ENCODE data around the gene EIF2D.

EIF2D gene

GRCh38 chr1:206590025-206590758, 22.1 kb downstream of the EIF2D start:
- Histone ChIP-seq H3K9ac (ENCODE audit: low read length in 5 of 5) (no peak overlapping the region), H3K36me3 (ENCODE audit: control insufficient read depth in 5 of 5, insufficient read depth in 5 of 5, low read length in 5 of 5) (peaks cover 21 to 98% (median 73%) of the 10 kb centered on the region in 5 donors), H3K27ac (ENCODE audit: low read depth, low read length) (no peak overlapping the region), H3K27me3 (ENCODE audit: control insufficient read depth in 5 of 5, insufficient read depth in 4 of 5, low read length in 5 of 5) (no peaks in the 10 kb centered on the region), H3K4me3 (ENCODE audit: low read depth in 1 of 5, low read length in 5 of 5) (no peak overlapping the region), H3K9me3 (ENCODE audit: control insufficient read depth in 5 of 5, low read length in 5 of 5) (no peaks in the 10 kb centered on the region), H3K4me1 (ENCODE audit: control insufficient read depth in 5 of 5, insufficient read depth in 5 of 5, low read length in 5 of 5) (no peaks in the 10 kb centered on the region)

DNA sequence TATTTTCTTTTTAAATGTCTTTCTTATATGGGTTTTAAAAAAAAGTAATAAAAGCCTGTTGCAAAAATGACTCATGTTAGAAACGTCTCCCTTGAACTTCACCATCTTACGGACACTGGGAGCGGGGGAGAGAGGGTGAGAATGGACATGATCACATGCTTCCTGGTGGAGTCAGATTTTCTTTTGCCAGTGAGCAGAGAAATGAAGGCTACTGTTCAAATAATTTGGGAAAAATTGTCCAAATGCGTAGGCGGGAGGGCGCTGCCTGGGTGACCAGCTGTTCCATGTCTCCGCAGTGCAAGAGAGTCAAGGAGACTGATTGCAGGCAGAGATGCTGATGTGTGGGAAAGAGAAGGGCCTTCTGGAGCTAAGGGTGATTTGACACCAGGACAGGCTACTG, 23.1 kb downstream of the EIF2D start:
- peaks cover 11 to 98% (median 73%) of the 10 kb centered on the region in 5 donors for H3K36me3 ChIP-seq (ENCODE audit: control insufficient read depth in 5 of 5, insufficient read depth in 5 of 5, low read length in 5 of 5)

DNA sequence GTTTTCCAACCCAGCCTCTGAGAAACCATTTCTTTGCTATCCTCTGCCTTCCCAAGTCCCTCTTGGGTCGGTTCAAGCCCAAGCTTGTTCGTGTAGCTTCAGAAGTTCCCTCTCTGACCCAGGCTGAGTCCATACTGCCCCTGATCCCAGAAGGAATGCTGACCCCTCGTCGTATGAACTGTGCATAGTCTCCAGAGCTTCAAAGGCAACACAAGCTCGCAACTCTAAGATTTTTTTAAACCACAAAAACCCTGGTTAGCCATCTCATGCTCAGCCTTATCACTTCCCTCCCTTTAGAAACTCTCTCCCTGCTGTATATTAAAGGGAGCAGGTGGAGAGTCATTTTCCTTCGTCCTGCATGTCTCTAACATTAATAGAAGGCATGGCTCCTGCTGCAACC, 23.8 kb downstream of the EIF2D start:
- Histone ChIP-seq H3K4me3 (ENCODE audit: low read depth in 1 of 5, low read length in 5 of 5) (no peak overlapping the region), H3K27ac (ENCODE audit: low read depth, low read length) (no peak overlapping the region), H3K27me3 (ENCODE audit: control insufficient read depth in 5 of 5, insufficient read depth in 4 of 5, low read length in 5 of 5) (no peaks in the 10 kb centered on the region), H3K9me3 (ENCODE audit: control insufficient read depth in 5 of 5, low read length in 5 of 5) (no peaks in the 10 kb centered on the region), H3K4me1 (ENCODE audit: control insufficient read depth in 5 of 5, insufficient read depth in 5 of 5, low read length in 5 of 5) (peaks cover 0 to 7% (median 2%) of the 10 kb centered on the region in 5 donors), H3K9ac (ENCODE audit: low read length in 5 of 5) (no peak overlapping the region), H3K36me3 (ENCODE audit: control insufficient read depth in 5 of 5, insufficient read depth in 5 of 5, low read length in 5 of 5) (peaks cover 10 to 95% (median 71%) of the 10 kb centered on the region in 5 donors)

More for the DNA sequence above, 23.1 kb downstream of the EIF2D start:
- Histone ChIP-seq H3K4me1 (ENCODE audit: control insufficient read depth in 5 of 5, insufficient read depth in 5 of 5, low read length in 5 of 5) (peaks cover 0 to 7% (median 0%) of the 10 kb centered on the region in 5 donors), H3K27ac (ENCODE audit: low read depth, low read length) (no peak overlapping the region), H3K27me3 (ENCODE audit: control insufficient read depth in 5 of 5, insufficient read depth in 4 of 5, low read length in 5 of 5) (no peaks in the 10 kb centered on the region), H3K9me3 (ENCODE audit: control insufficient read depth in 5 of 5, low read length in 5 of 5) (no peaks in the 10 kb centered on the region), H3K9ac (ENCODE audit: low read length in 5 of 5) (no peak overlapping the region), H3K4me3 (ENCODE audit: low read depth in 1 of 5, low read length in 5 of 5) (no peak overlapping the region)

GRCh38 chr1:206587904-206588303, 24.4 kb downstream of the EIF2D start:
- H3K9ac ChIP-seq (ENCODE audit: low read length in 5 of 5): no peak overlapping the region
- H3K4me1 ChIP-seq (ENCODE audit: control insufficient read depth in 5 of 5, insufficient read depth in 5 of 5, low read length in 5 of 5): peaks cover 0 to 7% (median 2%) of the 10 kb centered on the region in 5 donors
- H3K36me3 ChIP-seq (ENCODE audit: control insufficient read depth in 5 of 5, insufficient read depth in 5 of 5, low read length in 5 of 5): peaks cover 10 to 89% (median 65%) of the 10 kb centered on the region in 5 donors
- H3K4me3 ChIP-seq (ENCODE audit: low read depth in 1 of 5, low read length in 5 of 5): no peak overlapping the region
- no peak overlapping the region for H3K27ac ChIP-seq (ENCODE audit: low read depth, low read length)
- H3K27me3 ChIP-seq (ENCODE audit: control insufficient read depth in 5 of 5, insufficient read depth in 4 of 5, low read length in 5 of 5): no peaks in the 10 kb centered on the region
- H3K9me3 ChIP-seq (ENCODE audit: control insufficient read depth in 5 of 5, low read length in 5 of 5): no peaks in the 10 kb centered on the region

GRCh38 chr1:206586501-206587445, 25.5 kb downstream of the EIF2D start:
- Histone ChIP-seq H3K36me3 (ENCODE audit: control insufficient read depth in 5 of 5, insufficient read depth in 5 of 5, low read length in 5 of 5) (peaks cover 7 to 77% (median 53%) of the 10 kb centered on the region in 5 donors), H3K9ac (ENCODE audit: low read length in 5 of 5) (no peak overlapping the region), H3K4me3 (ENCODE audit: low read depth in 1 of 5, low read length in 5 of 5) (no peak overlapping the region), H3K27ac (ENCODE audit: low read depth, low read length) (no peak overlapping the region), H3K27me3 (ENCODE audit: control insufficient read depth in 5 of 5, insufficient read depth in 4 of 5, low read length in 5 of 5) (no peaks in the 10 kb centered on the region), H3K9me3 (ENCODE audit: control insufficient read depth in 5 of 5, low read length in 5 of 5) (no peaks in the 10 kb centered on the region), H3K4me1 (ENCODE audit: control insufficient read depth in 5 of 5, insufficient read depth in 5 of 5, low read length in 5 of 5) (peaks cover 0 to 11% (median 2%) of the 10 kb centered on the region in 5 donors)

GRCh38 chr1:206584683-206585082, 27.6 kb downstream of the EIF2D start:
- Histone ChIP-seq H3K27ac (ENCODE audit: low read depth, low read length) (no peak overlapping the region), H3K4me3 (ENCODE audit: low read depth in 1 of 5, low read length in 5 of 5) (no peak overlapping the region), H3K4me1 (ENCODE audit: control insufficient read depth in 5 of 5, insufficient read depth in 5 of 5, low read length in 5 of 5) (peaks cover 4 to 27% (median 8%) of the 10 kb centered on the region in 5 donors), H3K9ac (ENCODE audit: low read length in 5 of 5) (no peak overlapping the region), H3K36me3 (ENCODE audit: control insufficient read depth in 5 of 5, insufficient read depth in 5 of 5, low read length in 5 of 5) (peaks cover 0 to 58% (median 39%) of the 10 kb centered on the region in 5 donors), H3K9me3 (ENCODE audit: control insufficient read depth in 5 of 5, low read length in 5 of 5) (no peaks in the 10 kb centered on the region), H3K27me3 (ENCODE audit: control insufficient read depth in 5 of 5, insufficient read depth in 4 of 5, low read length in 5 of 5) (no peaks in the 10 kb centered on the region)

DNA sequence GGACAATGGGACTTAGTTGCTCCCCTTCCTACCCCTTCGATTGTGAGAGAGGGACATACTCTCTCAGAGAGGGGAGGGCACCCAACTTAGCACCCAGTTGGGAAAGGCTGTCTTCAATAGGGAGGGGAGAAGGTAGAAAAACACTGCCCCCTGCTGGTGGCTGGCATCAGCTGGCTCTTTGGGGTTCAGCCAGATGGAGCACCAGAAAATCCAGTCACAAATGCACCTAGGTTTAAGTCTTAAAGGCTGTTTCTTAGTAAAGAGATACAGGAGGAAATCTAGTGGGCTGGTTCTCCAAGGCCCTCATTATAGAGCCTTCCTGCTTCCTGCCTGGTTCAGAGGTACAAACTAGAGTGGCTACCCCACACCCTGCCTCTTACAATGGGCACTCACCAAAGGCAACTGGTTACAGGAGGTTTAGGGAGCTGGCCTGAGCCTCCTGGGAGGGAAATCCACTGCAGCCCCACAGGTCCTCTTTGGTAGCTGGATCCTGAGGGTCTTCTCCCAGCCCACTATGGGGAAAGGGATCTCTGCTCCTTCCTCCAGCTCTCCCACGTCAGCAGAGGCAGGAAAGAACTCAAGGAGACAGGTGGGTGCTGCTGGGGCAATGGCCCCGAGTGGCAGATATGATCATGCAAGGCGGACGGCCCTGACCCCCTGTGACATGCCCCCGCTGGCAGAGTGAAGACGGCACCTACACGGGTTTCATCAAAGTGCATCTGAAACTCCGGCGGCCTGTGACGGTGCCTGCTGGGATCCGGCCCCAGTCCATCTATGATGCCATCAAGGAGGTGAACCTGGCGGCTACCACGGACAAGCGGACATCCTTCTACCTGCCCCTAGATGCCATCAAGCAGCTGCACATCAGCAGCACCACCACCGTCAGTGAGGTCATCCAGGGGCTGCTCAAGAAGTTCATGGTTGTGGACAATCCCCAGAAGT, 28.3 kb downstream of the EIF2D start:
- H3K4me3 ChIP-seq (ENCODE audit: low read depth in 1 of 5, low read length in 5 of 5): no peak overlapping the region
- peaks cover 0 to 51% (median 38%) of the 10 kb centered on the region in 5 donors for H3K36me3 ChIP-seq (ENCODE audit: control insufficient read depth in 5 of 5, insufficient read depth in 5 of 5, low read length in 5 of 5)
- H3K4me1 ChIP-seq (ENCODE audit: control insufficient read depth in 5 of 5, insufficient read depth in 5 of 5, low read length in 5 of 5): peaks cover 4 to 34% (median 10%) of the 10 kb centered on the region in 5 donors
- no peak overlapping the region for H3K27ac ChIP-seq (ENCODE audit: low read depth, low read length)
- no peak overlapping the region for H3K9ac ChIP-seq (ENCODE audit: low read length in 5 of 5)
- no peaks in the 10 kb centered on the region for H3K9me3 ChIP-seq (ENCODE audit: control insufficient read depth in 5 of 5, low read length in 5 of 5)
- H3K27me3 ChIP-seq (ENCODE audit: control insufficient read depth in 5 of 5, insufficient read depth in 4 of 5, low read length in 5 of 5): no peaks in the 10 kb centered on the region

DNA sequence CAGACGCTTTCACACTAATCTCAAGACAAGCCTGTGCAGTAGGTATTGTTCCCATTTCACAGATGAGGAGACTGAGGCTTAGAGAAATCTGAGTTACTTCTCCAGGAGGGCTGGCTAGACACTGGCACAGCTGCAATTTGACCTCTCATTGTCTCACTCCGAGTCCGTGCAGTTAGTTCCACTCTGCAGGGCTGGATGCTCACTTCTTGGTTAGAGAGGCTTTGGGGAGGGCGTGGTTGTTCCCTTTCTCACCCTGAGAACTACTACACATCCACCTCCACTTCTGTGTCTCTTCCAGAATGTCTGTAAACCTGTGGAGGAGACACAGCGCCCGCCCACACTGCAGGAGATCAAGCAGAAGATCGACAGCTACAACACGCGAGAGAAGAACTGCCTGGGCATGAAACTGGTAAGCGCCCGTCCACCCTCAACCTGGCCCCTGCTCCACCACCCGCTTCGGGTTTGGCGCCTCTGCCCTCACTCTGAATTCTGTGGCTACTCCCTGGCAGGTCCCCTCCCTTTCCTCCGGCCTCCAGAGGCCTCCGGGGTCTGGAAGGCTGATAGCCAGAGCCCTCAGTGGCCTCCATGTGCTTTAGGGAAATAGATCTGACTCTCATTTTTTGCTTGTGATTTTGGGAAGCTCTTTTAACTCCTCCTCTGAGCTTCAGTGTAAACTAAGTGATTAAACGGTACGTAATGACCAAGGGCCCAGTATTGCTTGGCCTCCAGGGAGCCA, 29.1 kb downstream of the EIF2D start:
- Histone ChIP-seq H3K27ac (ENCODE audit: low read depth, low read length) (no peak overlapping the region), H3K36me3 (ENCODE audit: control insufficient read depth in 5 of 5, insufficient read depth in 5 of 5, low read length in 5 of 5) (peaks cover 0 to 43% (median 32%) of the 10 kb centered on the region in 5 donors), H3K4me1 (ENCODE audit: control insufficient read depth in 5 of 5, insufficient read depth in 5 of 5, low read length in 5 of 5) (peaks cover 4 to 39% (median 10%) of the 10 kb centered on the region in 5 donors), H3K27me3 (ENCODE audit: control insufficient read depth in 5 of 5, insufficient read depth in 4 of 5, low read length in 5 of 5) (no peaks in the 10 kb centered on the region), H3K9ac (ENCODE audit: low read length in 5 of 5) (no peak overlapping the region), H3K9me3 (ENCODE audit: control insufficient read depth in 5 of 5, low read length in 5 of 5) (no peaks in the 10 kb centered on the region), H3K4me3 (ENCODE audit: low read depth in 1 of 5, low read length in 5 of 5) (no peak overlapping the region)

GRCh38 chr1:206582537-206582936, 29.7 kb downstream of the EIF2D start:
- H3K4me1 ChIP-seq (ENCODE audit: control insufficient read depth in 5 of 5, insufficient read depth in 5 of 5, low read length in 5 of 5): peaks cover 5 to 45% (median 12%) of the 10 kb centered on the region in 5 donors
- no peak overlapping the region for H3K4me3 ChIP-seq (ENCODE audit: low read depth in 1 of 5, low read length in 5 of 5)
- H3K27me3 ChIP-seq (ENCODE audit: control insufficient read depth in 5 of 5, insufficient read depth in 4 of 5, low read length in 5 of 5): no peaks in the 10 kb centered on the region
- H3K36me3 ChIP-seq (ENCODE audit: control insufficient read depth in 5 of 5, insufficient read depth in 5 of 5, low read length in 5 of 5): peaks cover 0 to 37% (median 26%) of the 10 kb centered on the region in 5 donors
- H3K27ac ChIP-seq (ENCODE audit: low read depth, low read length): no peak overlapping the region
- H3K9me3 ChIP-seq (ENCODE audit: control insufficient read depth in 5 of 5, low read length in 5 of 5): no peaks in the 10 kb centered on the region
- H3K9ac ChIP-seq (ENCODE audit: low read length in 5 of 5): no peak overlapping the region

Measured in subcutaneous abdominal adipose tissue (tissue), 5 donors.